Panc1 (cell line): Measurements from ENCODE around the gene CX3CL1.

Experiments used
- POLR2AphosphoS5 ChIP-seq: IDR thresholded peaks from 2 replicates; pipeline ENCODE4 v1.6.1; 2012; ENCODE audit warnings: mild to moderate bottlenecking, low read depth, low read length, moderate library complexity
- REST ChIP-seq, 2 experiments: IDR thresholded peaks; 2 replicates each; pipeline ENCODE4 v1.6.1; 2011 to 2012; ENCODE audit warnings: low read depth in 2 of 2, control low read depth in 1 of 2, low read length in 1 of 2, mild to moderate bottlenecking in 1 of 2, moderate library complexity in 1 of 2; ENCODE audit not compliant: insufficient read depth in 1 of 2
- TF ChIP-seq, protein P1 (sequence below): fragments of 450-650 bp; IDR thresholded peaks from 2 replicates; pipeline ENCODE4 v1.5.1; 2017; ENCODE audit warnings: mild to moderate bottlenecking

- TF ChIP-seq, protein P1, sequence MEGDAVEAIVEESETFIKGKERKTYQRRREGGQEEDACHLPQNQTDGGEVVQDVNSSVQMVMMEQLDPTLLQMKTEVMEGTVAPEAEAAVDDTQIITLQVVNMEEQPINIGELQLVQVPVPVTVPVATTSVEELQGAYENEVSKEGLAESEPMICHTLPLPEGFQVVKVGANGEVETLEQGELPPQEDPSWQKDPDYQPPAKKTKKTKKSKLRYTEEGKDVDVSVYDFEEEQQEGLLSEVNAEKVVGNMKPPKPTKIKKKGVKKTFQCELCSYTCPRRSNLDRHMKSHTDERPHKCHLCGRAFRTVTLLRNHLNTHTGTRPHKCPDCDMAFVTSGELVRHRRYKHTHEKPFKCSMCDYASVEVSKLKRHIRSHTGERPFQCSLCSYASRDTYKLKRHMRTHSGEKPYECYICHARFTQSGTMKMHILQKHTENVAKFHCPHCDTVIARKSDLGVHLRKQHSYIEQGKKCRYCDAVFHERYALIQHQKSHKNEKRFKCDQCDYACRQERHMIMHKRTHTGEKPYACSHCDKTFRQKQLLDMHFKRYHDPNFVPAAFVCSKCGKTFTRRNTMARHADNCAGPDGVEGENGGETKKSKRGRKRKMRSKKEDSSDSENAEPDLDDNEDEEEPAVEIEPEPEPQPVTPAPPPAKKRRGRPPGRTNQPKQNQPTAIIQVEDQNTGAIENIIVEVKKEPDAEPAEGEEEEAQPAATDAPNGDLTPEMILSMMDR: no peak
- TF ChIP-seq POLR2AphosphoS5 (no peak), REST (IDR thresholded peaks at IDR 0.05; ENCODE audit: insufficient read depth in 1 of 2, low read depth in 2 of 2, low read length in 1 of 2) (no peak)
Observed at GRCh38 chr16:57371494-57372371, 557 bp upstream of the CX3CL1 start.
